BJ (cell line): Measurements from ENCODE around the gene DEUP1. TPM values are rescaled to one million over a fixed set of nuclear protein-coding genes. Genes with fewer than 3 reads are reported as not detected.
"Not testable (repeated sequence)": the region's sequence is repeated elsewhere in the genome, so short reads cannot be mapped to it uniquely, and the experiment has no call there.

ENCODE experiments used
- CTCF ChIA-PET: fragments of 350-600 bp; formaldehyde crosslinking; extraction: SDS; loops from one replicate; lab custom pipeline; 2021; ENCODE audit warnings: antibody characterized with exemption, inconsistent platforms; lab: Yijun Ruan, JAX
- POLR2A ChIA-PET: fragments of 300-600 bp; sonication (Branson Sonifier 250); formaldehyde crosslinking; extraction: SDS; loops from one replicate; lab custom pipeline; 2021; ENCODE audit warnings: antibody characterized with exemption; lab: Charles Lee
- DNase-seq: peaks from one replicate; pipeline ENCODE4 v3.0.0-alpha.2; 2011; ENCODE audit warnings: low read depth
- H3K27me3 ChIP-seq: 2 replicates; pipeline ENCODE4 v1.6.0; 2011; ENCODE audit warnings: low read length; ENCODE audit not compliant: control insufficient read depth, insufficient read depth
- H3K36me3 ChIP-seq: 2 replicates; pipeline ENCODE4 v1.5.1; 2011; ENCODE audit warnings: low read length; ENCODE audit not compliant: control insufficient read depth, insufficient read depth
- H3K4me3 ChIP-seq: 2 replicates; pipeline ENCODE4 v1.5.1; 2011; ENCODE audit warnings: low read depth, mild to moderate bottlenecking, control low read depth, low read length
- CTCF ChIP-seq: IDR thresholded peaks from 2 replicates; pipeline ENCODE4 v1.5.1; 2011; ENCODE audit warnings: low read depth, mild to moderate bottlenecking, control low read depth, inconsistent platforms, low read length, moderate library complexity; ENCODE audit not compliant: insufficient read depth
- polyA plus RNA-seq: library from polyadenylated mRNA; depleted of rRNA; stranded (reverse); fragments of >200 nt; gene quantifications from 2 replicates; pipeline ENCODE4 v1.2.3, GENCODE V29; 2011

The DEUP1 gene
- polyA plus RNA-seq, 1 experiment: not detected

DNA sequence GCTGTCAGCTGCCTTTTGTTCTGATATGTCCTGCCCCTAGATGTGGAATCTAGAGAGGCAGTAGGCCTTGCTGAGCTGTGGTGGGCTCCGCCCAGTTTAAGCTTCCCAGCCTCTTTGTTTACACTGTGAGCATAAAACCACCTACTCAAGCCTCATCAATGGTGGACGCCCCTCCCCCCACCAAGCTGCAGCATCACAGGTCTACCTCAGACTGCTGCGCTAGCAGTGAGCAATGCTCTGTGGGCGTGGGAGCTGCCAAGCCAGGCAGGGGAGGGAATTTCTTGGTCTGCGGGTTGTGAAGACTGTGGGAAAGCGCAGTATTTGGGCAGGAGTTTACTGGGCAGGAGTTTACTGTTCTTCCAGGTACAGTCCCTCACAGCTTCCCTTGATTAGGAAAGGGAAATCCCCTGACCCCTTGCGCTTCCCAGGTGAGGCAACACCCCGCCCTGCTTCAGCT lies 114.1 kb downstream of the DEUP1 start:
- no peaks in the 10 kb centered on the region for H3K36me3 ChIP-seq
- no peak overlapping the region for H3K4me3 ChIP-seq
- no peaks in the 10 kb centered on the region for H3K27me3 ChIP-seq
- no peak for TF ChIP-seq CTCF
- POLR2A ChIA-PET: no interaction called here
- CTCF ChIA-PET: no interaction called here
- no peak for DNase-seq

GRCh38 chr11:93458286-93458685 lies 127.7 kb downstream of the DEUP1 start:
- no peak overlapping the region for H3K4me3 ChIP-seq
- POLR2A ChIA-PET: no interaction called here
- TF ChIP-seq CTCF: no peak
- DNase-seq: no peak
- H3K27me3 ChIP-seq: no peaks in the 10 kb centered on the region
- CTCF ChIA-PET: no interaction called here
- no peaks in the 10 kb centered on the region for H3K36me3 ChIP-seq

GRCh38 chr11:93463666-93464065 lies 133.1 kb downstream of the DEUP1 start:
- H3K36me3 ChIP-seq, DNase-seq, H3K27me3 ChIP-seq, POLR2A ChIA-PET, CTCF ChIA-PET, H3K4me3 ChIP-seq: not testable (repeated sequence)

DNA sequence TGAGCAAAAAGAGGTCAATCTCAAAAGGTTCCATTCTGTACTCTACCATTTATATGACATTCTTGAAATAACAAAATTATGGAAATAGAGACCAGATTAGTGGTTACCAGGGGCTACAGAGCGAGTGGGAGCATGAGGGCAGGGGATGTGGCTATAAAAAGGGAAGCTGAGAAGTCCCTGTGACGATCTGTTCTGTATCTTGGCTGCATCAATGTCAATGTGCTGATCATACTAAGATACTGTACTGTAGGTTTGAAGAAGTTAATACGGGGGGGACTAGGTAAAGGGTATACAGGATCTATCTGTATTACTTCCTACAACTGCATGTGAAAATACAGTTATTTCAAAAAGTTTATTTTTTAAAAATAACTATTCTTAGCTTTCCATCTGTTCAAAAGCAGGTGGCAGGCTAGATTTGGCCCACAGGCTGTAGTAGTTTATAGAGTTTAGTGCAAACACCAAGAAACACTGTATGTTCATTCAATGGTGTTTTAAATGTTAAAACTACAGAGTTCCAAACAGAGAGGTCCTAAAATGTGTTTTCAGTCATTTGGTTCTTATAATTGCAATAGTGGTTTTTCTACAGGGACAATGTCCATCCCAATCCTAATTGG lies 134.5 kb downstream of the DEUP1 start:
- Histone ChIP-seq H3K36me3 (no peaks in the 10 kb centered on the region), H3K4me3 (no peak overlapping the region), H3K27me3 (no peaks in the 10 kb centered on the region)
- ChIA-PET POLR2A (no interaction called here), CTCF (interaction anchor here (0.6 kb wide), 1 partner anchor 85 kb away, joined by 3 read pairs; no protein-coding TSS in a partner anchor)
- no peak for DNase-seq
- no peak for TF ChIP-seq CTCF

GRCh38 chr11:93467054-93467453 lies 136.5 kb downstream of the DEUP1 start:
- no peak for DNase-seq
- Histone ChIP-seq H3K4me3 (no peak overlapping the region), H3K27me3 (no peaks in the 10 kb centered on the region), H3K36me3 (no peaks in the 10 kb centered on the region)
- ChIA-PET CTCF (no interaction called here), POLR2A (no interaction called here)
- TF ChIP-seq CTCF: no peak

DNA sequence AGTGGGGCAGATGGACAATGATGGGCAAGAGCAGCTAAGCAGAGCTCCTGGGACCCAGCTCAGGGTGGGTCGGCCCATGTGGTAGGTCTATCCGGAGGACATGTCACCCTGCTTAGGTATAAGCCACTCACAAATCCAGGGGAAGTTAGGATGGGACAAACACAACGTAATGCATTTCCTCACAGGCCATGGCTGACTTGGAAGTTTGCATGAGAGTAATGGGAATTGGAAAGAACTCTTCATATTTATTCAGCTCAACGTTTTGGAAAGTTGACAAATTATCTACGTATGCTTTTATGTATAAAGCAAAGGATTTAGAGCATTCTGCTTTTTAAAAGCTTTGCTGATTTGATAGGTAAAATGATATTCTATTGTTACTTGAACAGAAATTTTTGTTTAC lies 137.7 kb downstream of the DEUP1 start:
- TF ChIP-seq CTCF: no peak
- Histone ChIP-seq H3K4me3 (no peak overlapping the region), H3K27me3 (no peaks in the 10 kb centered on the region), H3K36me3 (no peaks in the 10 kb centered on the region)
- POLR2A ChIA-PET: interaction anchor here (0.6 kb wide), 1 partner anchor 37 kb away, joined by 3 read pairs; no protein-coding TSS in a partner anchor
- CTCF ChIA-PET: interaction anchor here (0.6 kb wide), 1 partner anchor 85 kb away, joined by 3 read pairs; no protein-coding TSS in a partner anchor
- DNase-seq: no peak
